Choroid plexus epithelial cell (primary cell): ENCODE results near the gene DNAH1.

Experiments
- DNase-seq: peaks from one replicate; pipeline ENCODE4 v3.0.0-alpha.2; 2010; ENCODE audit warnings: low read depth
- H3K4me3 ChIP-seq: 2 replicates; pipeline ENCODE4 v1.5.1; 2011; ENCODE audit warnings: low read depth, mild to moderate bottlenecking, control low read depth, low read length, moderate library complexity
- TF ChIP-seq, protein P1 (sequence below): conservative IDR thresholded peaks from 2 replicates; pipeline ENCODE4 v1.5.1; 2011; ENCODE audit warnings: low read depth, mild to moderate bottlenecking, control low read depth, inconsistent platforms, low read length, moderate library complexity

DNAH1 gene

DNA sequence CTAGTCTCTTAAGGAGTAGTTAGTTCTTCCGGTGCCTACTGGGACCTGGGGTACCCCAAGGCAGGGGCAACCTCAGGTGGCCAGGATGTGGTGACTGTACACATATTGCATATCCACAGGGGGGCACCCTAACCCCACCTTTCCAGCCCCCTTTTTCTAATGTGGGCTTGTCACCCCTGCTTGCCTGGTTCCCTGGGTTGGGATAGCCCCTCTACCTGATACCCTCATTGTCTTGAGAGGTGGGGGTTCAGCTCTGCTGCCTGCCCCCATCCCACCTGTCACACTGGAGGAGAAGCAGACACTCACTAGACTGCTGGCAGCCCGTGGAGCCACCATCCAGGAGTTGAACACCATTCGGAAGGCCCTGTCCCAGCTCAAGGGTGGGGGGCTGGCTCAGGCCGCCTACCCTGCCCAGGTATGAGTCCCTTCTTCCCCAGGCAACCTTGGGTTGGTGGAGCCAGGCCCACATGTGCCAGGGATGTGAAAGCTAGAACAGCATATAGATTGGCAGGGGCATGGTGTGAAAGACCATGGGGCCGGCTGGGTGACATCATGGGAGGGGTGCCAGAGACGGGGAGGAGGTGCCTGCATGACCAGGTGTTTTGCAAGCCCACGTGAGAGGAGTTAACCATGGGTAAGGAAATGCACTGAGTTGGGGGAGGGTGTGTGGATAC lies 24.5 kb upstream of the DNAH1 start:
- DNase-seq = peak; percentile 41
- TF ChIP-seq, protein P1, sequence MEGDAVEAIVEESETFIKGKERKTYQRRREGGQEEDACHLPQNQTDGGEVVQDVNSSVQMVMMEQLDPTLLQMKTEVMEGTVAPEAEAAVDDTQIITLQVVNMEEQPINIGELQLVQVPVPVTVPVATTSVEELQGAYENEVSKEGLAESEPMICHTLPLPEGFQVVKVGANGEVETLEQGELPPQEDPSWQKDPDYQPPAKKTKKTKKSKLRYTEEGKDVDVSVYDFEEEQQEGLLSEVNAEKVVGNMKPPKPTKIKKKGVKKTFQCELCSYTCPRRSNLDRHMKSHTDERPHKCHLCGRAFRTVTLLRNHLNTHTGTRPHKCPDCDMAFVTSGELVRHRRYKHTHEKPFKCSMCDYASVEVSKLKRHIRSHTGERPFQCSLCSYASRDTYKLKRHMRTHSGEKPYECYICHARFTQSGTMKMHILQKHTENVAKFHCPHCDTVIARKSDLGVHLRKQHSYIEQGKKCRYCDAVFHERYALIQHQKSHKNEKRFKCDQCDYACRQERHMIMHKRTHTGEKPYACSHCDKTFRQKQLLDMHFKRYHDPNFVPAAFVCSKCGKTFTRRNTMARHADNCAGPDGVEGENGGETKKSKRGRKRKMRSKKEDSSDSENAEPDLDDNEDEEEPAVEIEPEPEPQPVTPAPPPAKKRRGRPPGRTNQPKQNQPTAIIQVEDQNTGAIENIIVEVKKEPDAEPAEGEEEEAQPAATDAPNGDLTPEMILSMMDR = peak; percentile 67
- no peak overlapping the region for H3K4me3 ChIP-seq

DNA sequence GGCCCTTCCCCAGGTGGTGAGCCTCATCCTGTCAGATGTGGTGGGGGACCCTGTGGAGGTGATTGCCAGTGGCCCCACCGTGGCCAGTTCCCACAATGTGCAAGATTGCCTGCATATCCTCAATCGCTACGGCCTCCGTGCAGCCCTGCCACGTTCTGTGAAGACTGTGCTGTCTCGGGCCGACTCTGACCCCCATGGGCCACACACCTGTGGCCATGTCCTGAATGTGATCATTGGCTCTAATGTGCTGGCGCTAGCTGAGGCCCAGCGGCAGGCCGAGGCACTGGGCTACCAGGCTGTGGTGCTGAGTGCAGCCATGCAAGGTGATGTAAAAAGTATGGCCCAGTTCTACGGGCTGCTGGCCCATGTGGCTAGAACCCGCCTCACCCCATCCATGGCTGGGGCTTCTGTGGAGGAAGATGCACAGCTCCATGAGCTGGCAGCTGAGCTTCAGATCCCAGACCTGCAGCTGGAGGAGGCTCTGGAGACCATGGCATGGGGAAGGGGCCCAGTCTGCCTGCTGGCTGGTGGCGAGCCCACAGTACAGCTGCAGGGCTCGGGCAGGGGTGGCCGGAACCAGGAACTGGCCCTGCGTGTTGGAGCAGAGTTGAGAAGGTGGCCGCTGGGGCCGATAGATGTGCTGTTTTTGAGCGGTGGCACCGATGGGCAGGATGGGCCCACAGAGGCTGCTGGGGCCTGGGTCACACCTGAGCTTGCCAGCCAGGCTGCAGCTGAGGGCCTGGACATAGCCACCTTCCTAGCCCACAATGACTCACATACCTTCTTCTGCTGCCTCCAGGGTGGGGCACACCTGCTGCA lies 23.7 kb upstream of the DNAH1 start:
- no peak overlapping the region for H3K4me3 ChIP-seq
- no peak for DNase-seq
- TF ChIP-seq, protein P1 = no peak

DNA sequence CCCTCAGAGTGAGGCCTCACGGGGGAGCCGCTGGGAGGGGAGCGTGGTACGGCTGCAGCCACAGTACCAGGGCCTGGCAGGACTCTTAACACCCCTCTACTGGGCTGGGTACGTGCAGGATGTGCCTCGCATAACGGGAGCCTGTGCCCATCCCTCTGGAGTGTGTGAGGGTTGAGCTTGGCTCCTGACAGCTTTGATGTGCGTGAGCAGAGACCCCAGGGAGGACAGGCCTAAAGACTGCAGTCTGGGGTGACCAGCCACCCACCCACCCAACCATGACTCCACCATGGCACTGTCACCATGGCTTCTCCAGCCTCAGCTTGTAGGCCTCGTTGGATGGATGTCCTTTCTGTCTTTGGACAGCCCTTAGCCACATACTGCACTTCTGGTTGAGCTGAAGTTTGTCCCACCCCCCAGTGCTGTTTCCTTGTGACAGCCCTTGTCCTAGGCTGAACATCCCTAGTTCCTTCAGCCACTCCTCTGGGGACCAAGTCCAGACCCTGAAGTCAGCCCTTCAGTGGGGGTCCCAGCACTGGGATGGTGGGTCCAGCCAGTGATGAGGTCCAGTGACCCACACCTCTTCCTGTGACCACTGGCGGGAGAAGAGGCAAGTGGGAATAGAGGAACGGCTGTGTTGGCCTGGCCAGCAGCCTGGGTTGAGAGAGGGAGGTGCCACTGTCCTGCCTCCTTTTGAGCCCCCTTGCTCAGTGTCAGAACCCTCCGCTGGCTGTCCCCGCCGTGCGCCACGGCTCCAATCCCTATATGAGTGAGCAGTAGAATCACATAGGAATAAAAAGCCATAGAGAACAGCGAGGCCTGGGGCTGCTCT lies 22.4 kb upstream of the DNAH1 start:
- TF ChIP-seq, protein P1 = no peak

DNA sequence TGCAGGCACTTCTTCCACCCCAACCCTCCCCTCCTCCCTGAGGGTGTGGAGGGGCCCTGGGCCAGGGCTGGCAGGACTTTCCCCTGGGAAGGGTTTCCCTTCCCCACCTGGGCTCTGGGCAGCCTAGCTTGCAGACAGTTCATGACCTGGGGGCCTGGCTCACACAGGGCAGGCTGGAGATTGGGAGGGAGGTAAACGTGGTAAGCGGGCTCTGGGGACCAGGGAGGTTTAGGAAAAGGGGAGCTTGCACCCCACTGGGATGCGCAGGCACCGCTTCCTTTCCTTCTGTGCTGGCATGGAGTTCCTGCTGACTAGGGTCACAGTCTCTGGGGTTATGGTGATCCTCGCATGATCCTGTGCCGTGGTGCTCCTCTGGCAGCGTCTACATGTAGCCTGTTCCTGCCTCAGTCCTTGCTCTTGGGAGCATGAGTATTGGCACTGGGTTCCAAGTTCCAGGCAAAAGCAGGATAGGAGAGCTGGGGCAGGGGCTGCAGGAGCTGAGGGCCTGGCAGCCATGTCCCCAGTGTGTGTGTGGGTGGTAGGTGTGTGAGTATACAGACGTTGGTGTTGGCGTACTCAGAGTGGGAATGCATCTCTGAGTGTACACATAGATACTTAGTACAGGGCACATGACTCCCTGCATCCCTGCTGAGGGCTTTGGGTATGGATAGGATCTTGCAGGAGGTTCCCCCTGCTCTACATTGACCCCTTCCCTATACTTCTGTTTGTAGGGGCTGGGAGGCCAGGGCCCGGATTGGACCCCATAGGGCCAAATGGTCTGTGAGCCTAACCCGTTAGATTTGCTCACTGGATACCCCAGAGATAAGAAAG lies 21.6 kb upstream of the DNAH1 start:
- TF ChIP-seq, protein P1 = no peak
- no peak overlapping the region for H3K4me3 ChIP-seq
- no peak for DNase-seq

More for the DNA sequence above, 22.4 kb upstream of the DNAH1 start:
- H3K4me3 ChIP-seq = no peak overlapping the region
- no peak for DNase-seq

DNA sequence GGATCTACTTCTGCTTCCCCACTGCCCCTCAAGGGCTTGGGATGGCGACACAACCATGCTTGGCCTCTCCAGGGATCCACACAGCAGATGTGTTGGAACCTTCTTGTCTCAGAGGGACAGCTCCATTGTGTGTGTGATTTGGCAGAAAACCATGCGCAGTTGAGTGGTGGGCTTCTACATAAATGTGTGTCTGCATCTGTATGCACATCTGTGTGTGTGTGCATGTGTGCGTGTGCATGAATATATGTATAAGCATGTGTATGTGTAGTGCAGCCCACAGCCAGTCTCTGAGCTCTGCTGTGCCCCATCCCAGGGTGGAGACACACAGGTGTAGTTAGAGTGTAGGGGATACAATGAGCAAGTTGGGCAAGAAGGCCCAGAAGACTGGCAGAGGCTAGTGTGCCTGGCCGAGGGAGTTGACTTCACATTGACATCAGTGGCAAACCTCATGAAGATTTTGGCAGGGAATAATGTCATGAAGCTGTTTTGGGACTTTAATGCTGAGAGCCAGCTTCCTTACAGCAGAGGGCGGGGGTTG lies 20.4 kb upstream of the DNAH1 start:
- no peak for DNase-seq
- TF ChIP-seq, protein P1 = no peak
- H3K4me3 ChIP-seq = no peak overlapping the region
